ENCODE data around the gene PQBP1. TPM values are rescaled to one million over a fixed set of nuclear protein-coding genes. Genes with fewer than 3 reads are reported as not detected.

The PQBP1 gene
- total and polyA plus RNA-seq, 4 experiments from 2014 or later, result 59.6 to 94.1 (median 72.2) TPM

- Histone ChIP-seq H3K9me3 (ENCODE audit: control insufficient read depth in 1 of 2, low read length in 2 of 2) (no peaks in the 10 kb centered on the region), H3K27me3 (ENCODE audit: insufficient read depth, low read length) (no peaks in the 10 kb centered on the region), H3K4me3 (ENCODE audit: low read length in 2 of 2) (no peak overlapping the region), H3K36me3 (ENCODE audit: insufficient read depth, low read length) (no peaks in the 10 kb centered on the region), H3K27ac (ENCODE audit: low read depth, low read length) (no peak overlapping the region), H3K4me1 (ENCODE audit: insufficient read depth, low read length) (peaks cover 68% of the 10 kb centered on the region)
- Mint-ChIP-seq H3K27me3 (no peaks in the 10 kb centered on the region), H3K36me3 (peaks cover 7 to 14% of the 10 kb centered on the region in 2 donors), H3K9me3 (no peaks in the 10 kb centered on the region), H3K4me3 (no peak overlapping the region), H3K4me1 (peaks cover 26 to 62% (median 41%) of the 10 kb centered on the region in 4 donors), H3K27ac (peak overlapping the region in 2 of 7 donors; percentile 47 to 68)
- ChIA-PET CTCF (ENCODE audit: partially characterized antibody) (interaction anchor here (0.9 to 8.0 kb wide), 3 partner anchors 9 to 300 kb away, joined by 3 to 35 read pairs (median 4); no protein-coding TSS in a partner anchor), POLR2A (ENCODE audit: partially characterized antibody) (interaction anchor here (1.0 to 1.6 kb wide), 3 partner anchors 10 to 32 kb away, joined by 3 to 6 read pairs (median 3); no protein-coding TSS in a partner anchor)
- intact Hi-C loops (cut with micrococcal nuclease), result no loop called here
- no peak for DNase-seq
Measured at GRCh38 chrX:48948589-48948988, 50.9 kb downstream of the PQBP1 start.

Other genes starting within 250 kb of the PQBP1 start
- 100 to 1,000 TPM; 108 to 110 TPM for gene WAS, start 214.1 kb upstream of the PQBP1 start, total RNA-seq
- gene WAS, start 214.1 kb upstream of the PQBP1 start, polyA plus RNA-seq, result 10 to 100 TPM; 13.4 to 33.8 TPM
- 10 to 100 TPM in 1 of 2 experiments, 1 to 10 TPM in 1; 8.7 to 10.2 TPM for gene SUV39H1, start 201.2 kb upstream of the PQBP1 start, total RNA-seq
- gene SUV39H1, start 201.2 kb upstream of the PQBP1 start, polyA plus RNA-seq, result 10 to 100 TPM; 12.4 to 15.6 TPM
- not detected for gene GLOD5, start 136.2 kb upstream of the PQBP1 start, total RNA-seq
- gene GLOD5, start 136.2 kb upstream of the PQBP1 start, polyA plus RNA-seq, result not detected
- gene GATA1, start 111.3 kb upstream of the PQBP1 start, total RNA-seq, result not detected
- not detected for gene GATA1, start 111.3 kb upstream of the PQBP1 start, polyA plus RNA-seq
- gene HDAC6, start 95.9 kb upstream of the PQBP1 start, total RNA-seq, result 100 to 1,000 TPM; 121 to 126 TPM
- gene HDAC6, start 95.9 kb upstream of the PQBP1 start, polyA plus RNA-seq, result 10 to 100 TPM in 1 of 2 donors, 1 to 10 TPM in 1; 9.4 to 25.3 TPM
- gene ERAS, start 71.4 kb upstream of the PQBP1 start, total RNA-seq, result not detected
- not detected for gene ERAS, start 71.4 kb upstream of the PQBP1 start, polyA plus RNA-seq
- 1 to 10 TPM; 6.4 to 8.5 TPM for gene PCSK1N, start 62.3 kb upstream of the PQBP1 start, total RNA-seq
- 10 to 100 TPM in 1 of 2 donors, 1 to 10 TPM in 1; 4.6 to 15.3 TPM for gene PCSK1N, start 62.3 kb upstream of the PQBP1 start, polyA plus RNA-seq
- 10 to 100 TPM; 42.6 to 46.2 TPM for gene TIMM17B, start 162 bp upstream of the PQBP1 start, total RNA-seq
- 10 to 100 TPM; 65.3 to 69.7 TPM for gene TIMM17B, start 162 bp upstream of the PQBP1 start, polyA plus RNA-seq
- gene SLC35A2, start 13.7 kb downstream of the PQBP1 start, total RNA-seq, result 10 to 100 TPM; 13.8 to 15.8 TPM
- gene SLC35A2, start 13.7 kb downstream of the PQBP1 start, polyA plus RNA-seq, result 10 to 100 TPM; 11.8 to 14.4 TPM
- gene PIM2, start 21.1 kb downstream of the PQBP1 start, total RNA-seq, result 100 to 1,000 TPM; 117 to 118 TPM
- gene PIM2, start 21.1 kb downstream of the PQBP1 start, polyA plus RNA-seq, result 100 to 1,000 TPM; 396 to 489 TPM
- 10 to 100 TPM; 92.0 to 94.5 TPM for gene OTUD5, start 59.7 kb downstream of the PQBP1 start, total RNA-seq
- gene OTUD5, start 59.7 kb downstream of the PQBP1 start, polyA plus RNA-seq, result 10 to 100 TPM; 16.5 to 45.6 TPM
- gene KCND1, start 73.9 kb downstream of the PQBP1 start, total RNA-seq, result 1 to 10 TPM; 1.8 to 1.9 TPM
- 1 to 10 TPM in 1 of 2 donors, not detected in 1; 1.0 TPM for gene KCND1, start 73.9 kb downstream of the PQBP1 start, polyA plus RNA-seq
- 100 to 1,000 TPM in 1 of 2 experiments, 10 to 100 TPM in 1; 99.6 to 111 TPM for gene GRIPAP1, start 104.3 kb downstream of the PQBP1 start, total RNA-seq
- gene GRIPAP1, start 104.3 kb downstream of the PQBP1 start, polyA plus RNA-seq, result 10 to 100 TPM in 1 of 2 donors, 1 to 10 TPM in 1; 4.8 to 18.7 TPM
- 10 to 100 TPM; 35.5 to 37.6 TPM for gene TFE3, start 145.4 kb downstream of the PQBP1 start, total RNA-seq
- gene TFE3, start 145.4 kb downstream of the PQBP1 start, polyA plus RNA-seq, result 1 to 10 TPM; 3.0 to 8.0 TPM
- gene CCDC120, start 161.1 kb downstream of the PQBP1 start, total RNA-seq, result 10 to 100 TPM in 1 of 2 experiments, 1 to 10 TPM in 1; 9.8 to 10.6 TPM
- gene CCDC120, start 161.1 kb downstream of the PQBP1 start, polyA plus RNA-seq, result under 1 TPM; 0.19 to 0.94 TPM
- gene PRAF2, start 176.1 kb downstream of the PQBP1 start, total RNA-seq, result 10 to 100 TPM; 25.4 to 28.9 TPM
- 10 to 100 TPM; 29.3 to 60.1 TPM for gene PRAF2, start 176.1 kb downstream of the PQBP1 start, polyA plus RNA-seq
- 100 to 1,000 TPM; 102 to 126 TPM for gene WDR45, start 182.0 kb downstream of the PQBP1 start, total RNA-seq
- 10 to 100 TPM; 43.2 to 57.3 TPM for gene WDR45, start 182.0 kb downstream of the PQBP1 start, polyA plus RNA-seq
- gene GPKOW, start 225.8 kb downstream of the PQBP1 start, total RNA-seq, result 10 to 100 TPM; 20.0 to 20.7 TPM
- gene GPKOW, start 225.8 kb downstream of the PQBP1 start, polyA plus RNA-seq, result 10 to 100 TPM; 23.6 to 37.2 TPM